ENCODE data around the gene DNAJC19.
"Not testable (repeated sequence)": the region's sequence is repeated elsewhere in the genome, so short reads cannot be mapped to it uniquely, and the experiment has no call there.

- TF ChIP-seq, protein P1, sequence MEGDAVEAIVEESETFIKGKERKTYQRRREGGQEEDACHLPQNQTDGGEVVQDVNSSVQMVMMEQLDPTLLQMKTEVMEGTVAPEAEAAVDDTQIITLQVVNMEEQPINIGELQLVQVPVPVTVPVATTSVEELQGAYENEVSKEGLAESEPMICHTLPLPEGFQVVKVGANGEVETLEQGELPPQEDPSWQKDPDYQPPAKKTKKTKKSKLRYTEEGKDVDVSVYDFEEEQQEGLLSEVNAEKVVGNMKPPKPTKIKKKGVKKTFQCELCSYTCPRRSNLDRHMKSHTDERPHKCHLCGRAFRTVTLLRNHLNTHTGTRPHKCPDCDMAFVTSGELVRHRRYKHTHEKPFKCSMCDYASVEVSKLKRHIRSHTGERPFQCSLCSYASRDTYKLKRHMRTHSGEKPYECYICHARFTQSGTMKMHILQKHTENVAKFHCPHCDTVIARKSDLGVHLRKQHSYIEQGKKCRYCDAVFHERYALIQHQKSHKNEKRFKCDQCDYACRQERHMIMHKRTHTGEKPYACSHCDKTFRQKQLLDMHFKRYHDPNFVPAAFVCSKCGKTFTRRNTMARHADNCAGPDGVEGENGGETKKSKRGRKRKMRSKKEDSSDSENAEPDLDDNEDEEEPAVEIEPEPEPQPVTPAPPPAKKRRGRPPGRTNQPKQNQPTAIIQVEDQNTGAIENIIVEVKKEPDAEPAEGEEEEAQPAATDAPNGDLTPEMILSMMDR (IDR thresholded peaks at IDR 0.05): not testable (repeated sequence)
- TF ChIP-seq POLR2A, EP300 (IDR thresholded peaks at IDR 0.05): not testable (repeated sequence)
Measured at GRCh38 chr3:181003469-181003868, 13.9 kb upstream of the DNAJC19 start.

Measured in ovary (tissue), 3 donors.